Mucosa of stomach (tissue), 1 donor: ENCODE data around the gene CACNA1H.
A peak's percentile ranks its signal among the peaks of the same experiment; 100 is the strongest.

Experiments
- H3K27me3 ChIP-seq: one replicate; pipeline ENCODE4 v1.7.0; 2013; ENCODE audit warnings: mild to moderate bottlenecking, low read length; ENCODE audit not compliant: control insufficient read depth, insufficient read depth
- H3K36me3 ChIP-seq: one replicate; pipeline ENCODE4 v1.7.0; 2013; ENCODE audit warnings: low read length; ENCODE audit not compliant: control insufficient read depth, insufficient read depth
- H3K4me1 ChIP-seq: one replicate; pipeline ENCODE4 v1.7.0; 2013; ENCODE audit warnings: mild to moderate bottlenecking, low read length; ENCODE audit not compliant: control insufficient read depth, insufficient read depth
- H3K4me3 ChIP-seq: one replicate; pipeline ENCODE4 v1.7.0; 2013; ENCODE audit warnings: low read length
- H3K9ac ChIP-seq: one replicate; pipeline ENCODE4 v1.7.0; 2013; ENCODE audit warnings: mild to moderate bottlenecking, low read length, moderate library complexity
- H3K9me3 ChIP-seq: one replicate; pipeline ENCODE4 v1.7.0; 2013; ENCODE audit warnings: mild to moderate bottlenecking, low read length, moderate library complexity; ENCODE audit not compliant: control insufficient read depth
- donor health status: Pancreatic carcinoma.

CACNA1H gene

DNA sequence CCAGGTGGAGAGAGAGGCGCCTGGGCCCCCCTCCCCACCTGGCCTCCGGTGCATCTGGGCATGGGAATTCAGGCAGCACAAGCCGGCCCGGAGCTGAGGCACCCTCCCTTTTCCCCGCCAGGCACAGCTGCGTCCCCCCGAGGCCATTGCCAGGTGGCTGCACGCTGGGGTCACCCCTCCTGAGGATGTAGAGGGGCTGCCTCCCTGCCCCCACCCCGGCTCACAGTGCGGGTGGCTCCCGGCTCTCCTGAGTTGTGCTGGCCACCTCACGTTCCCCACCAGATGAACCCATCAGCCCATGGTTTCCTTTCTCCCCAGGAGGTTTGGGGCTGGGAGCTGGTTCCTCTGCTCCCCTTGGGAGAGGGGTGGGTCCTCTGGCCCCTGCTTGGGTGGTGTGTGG, 12.6 kb downstream of the CACNA1H start:
- Histone ChIP-seq H3K4me3 (no peak overlapping the region), H3K4me1 (peaks cover 7% of the 10 kb centered on the region), H3K9me3 (no peaks in the 10 kb centered on the region), H3K9ac (no peak overlapping the region), H3K36me3 (no peaks in the 10 kb centered on the region), H3K27me3 (no peaks in the 10 kb centered on the region)

DNA sequence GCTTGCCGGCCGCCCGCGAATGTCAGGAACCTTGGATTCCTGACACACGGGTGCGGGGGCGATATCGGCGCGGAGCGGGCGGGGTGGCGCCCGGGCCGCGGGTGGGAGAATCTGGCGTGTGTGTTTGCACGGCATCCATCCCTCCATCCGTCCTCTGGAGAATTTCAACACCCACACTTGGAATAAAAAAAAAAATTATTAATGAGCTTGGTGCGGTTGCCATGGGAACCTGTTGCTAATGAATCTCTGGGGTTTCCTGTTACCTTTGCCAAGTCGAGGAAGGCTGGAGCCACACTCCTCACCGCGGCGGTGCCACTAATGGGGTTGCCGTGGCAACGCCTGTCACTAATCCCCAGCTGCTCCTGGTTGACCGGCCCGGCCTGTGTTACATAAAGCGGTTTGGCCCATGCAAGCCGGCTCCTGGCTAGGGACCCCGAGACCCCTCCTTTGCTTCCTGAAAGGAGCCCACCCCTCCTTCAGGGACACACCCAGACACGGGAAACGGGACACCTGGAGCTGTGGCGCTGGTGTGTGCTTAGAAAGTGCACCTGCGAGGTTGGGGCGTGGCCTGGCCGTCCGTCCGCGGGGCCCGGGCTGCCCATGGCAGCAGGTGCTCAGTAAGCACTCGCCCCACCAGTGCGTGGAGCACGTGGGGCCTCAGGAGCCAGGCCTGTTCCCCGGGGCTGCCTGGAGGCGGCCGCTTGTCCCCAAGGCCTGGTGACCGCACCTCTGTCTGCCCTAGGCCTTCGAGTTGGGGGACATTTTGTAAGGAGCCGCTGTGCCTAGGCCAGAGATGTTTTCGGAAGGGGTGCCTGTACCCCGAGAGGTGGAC, 14.6 kb downstream of the CACNA1H start:
- H3K4me1 ChIP-seq = peaks cover 7% of the 10 kb centered on the region
- H3K4me3 ChIP-seq = no peak overlapping the region
- H3K27me3 ChIP-seq = no peaks in the 10 kb centered on the region
- no peaks in the 10 kb centered on the region for H3K9me3 ChIP-seq
- H3K36me3 ChIP-seq = no peaks in the 10 kb centered on the region
- peak overlapping the region; percentile 1 for H3K9ac ChIP-seq

DNA sequence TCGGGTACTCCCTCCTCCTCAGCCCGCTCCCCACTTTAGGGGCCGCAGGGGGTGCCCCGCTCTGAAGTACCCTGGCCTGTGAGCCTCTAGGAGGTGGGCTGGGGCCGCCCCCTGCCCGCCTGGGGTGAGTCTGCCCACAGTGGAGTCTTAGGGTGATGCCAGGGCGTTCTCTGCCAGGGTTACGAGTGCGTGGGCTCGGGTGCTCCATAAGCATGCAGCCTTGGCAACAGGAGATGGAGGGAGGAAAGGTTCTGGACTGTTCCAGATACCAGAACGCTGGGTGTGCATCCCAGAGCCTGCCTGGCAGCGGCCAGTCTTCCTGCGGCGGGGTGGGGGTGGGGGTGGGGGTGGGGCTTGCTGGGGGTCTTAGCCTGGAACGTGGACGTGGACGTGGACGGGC, 15.9 kb downstream of the CACNA1H start:
- H3K9ac ChIP-seq = no peak overlapping the region
- no peaks in the 10 kb centered on the region for H3K36me3 ChIP-seq
- H3K9me3 ChIP-seq = no peaks in the 10 kb centered on the region
- H3K4me3 ChIP-seq = no peak overlapping the region
- peaks cover 7% of the 10 kb centered on the region for H3K4me1 ChIP-seq
- H3K27me3 ChIP-seq = no peaks in the 10 kb centered on the region

DNA sequence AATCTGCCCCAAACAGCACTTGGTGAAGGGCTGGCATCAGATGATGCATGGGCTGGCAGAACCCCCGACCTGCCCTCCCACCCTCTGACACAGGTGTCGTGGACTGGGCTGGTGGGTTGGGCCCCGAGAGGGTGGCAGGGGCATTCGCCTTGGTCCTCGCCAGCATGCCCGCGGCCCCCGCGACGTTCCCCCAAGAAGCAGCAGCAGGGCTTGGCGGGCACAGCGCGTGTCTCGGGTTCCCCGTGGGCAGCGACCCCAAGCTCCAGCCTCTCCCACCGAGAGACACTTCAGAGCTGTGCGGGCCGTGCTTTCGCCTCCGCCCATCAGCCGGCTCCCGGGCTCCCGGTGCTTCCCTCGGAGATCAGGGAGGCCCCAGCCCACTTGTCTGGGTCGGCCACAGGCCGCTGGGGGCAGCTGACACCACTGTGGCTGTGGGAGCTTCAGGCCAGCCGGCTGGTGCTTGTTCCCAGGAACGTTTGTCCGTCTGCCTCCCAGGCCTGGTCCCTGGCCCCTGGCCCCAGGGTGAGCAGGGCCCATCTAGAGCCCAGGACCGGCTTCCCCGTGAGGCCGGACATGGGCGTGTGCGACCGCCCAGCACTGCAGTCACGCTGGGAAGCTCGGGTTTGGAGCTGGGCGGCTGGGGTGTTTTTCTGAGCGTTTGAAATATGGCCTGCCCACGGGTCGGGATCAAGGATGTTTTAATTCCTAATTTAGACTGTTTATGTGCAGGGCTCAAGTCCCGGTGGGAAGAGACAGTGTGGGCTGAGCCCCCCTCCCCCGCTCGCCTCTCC, 16.6 kb downstream of the CACNA1H start:
- Histone ChIP-seq H3K27me3 (no peaks in the 10 kb centered on the region), H3K9me3 (no peaks in the 10 kb centered on the region), H3K4me3 (no peak overlapping the region), H3K36me3 (no peaks in the 10 kb centered on the region), H3K4me1 (peaks cover 11% of the 10 kb centered on the region), H3K9ac (no peak overlapping the region)

DNA sequence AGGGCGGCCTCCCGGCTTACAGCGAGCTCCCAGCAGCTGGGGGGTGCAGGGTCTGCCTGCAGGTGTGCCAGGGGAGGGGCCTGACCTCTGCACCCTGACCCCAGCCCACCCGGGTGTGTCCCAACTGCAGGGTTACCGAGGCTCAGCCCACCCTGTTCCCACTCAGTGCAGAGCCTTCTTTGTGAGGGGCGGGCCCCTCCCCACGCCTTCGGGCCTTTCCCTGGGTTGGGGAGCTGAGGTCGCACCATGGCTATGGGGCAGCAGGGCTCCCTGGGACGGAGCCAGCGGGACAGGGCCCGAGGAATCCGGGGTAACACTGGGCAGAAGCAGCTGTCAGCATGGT, 17.1 kb downstream of the CACNA1H start:
- H3K27me3 ChIP-seq = no peaks in the 10 kb centered on the region
- no peaks in the 10 kb centered on the region for H3K9me3 ChIP-seq
- H3K36me3 ChIP-seq = no peaks in the 10 kb centered on the region
- H3K4me1 ChIP-seq = peaks cover 11% of the 10 kb centered on the region
- H3K9ac ChIP-seq = no peak overlapping the region
- no peak overlapping the region for H3K4me3 ChIP-seq

DNA sequence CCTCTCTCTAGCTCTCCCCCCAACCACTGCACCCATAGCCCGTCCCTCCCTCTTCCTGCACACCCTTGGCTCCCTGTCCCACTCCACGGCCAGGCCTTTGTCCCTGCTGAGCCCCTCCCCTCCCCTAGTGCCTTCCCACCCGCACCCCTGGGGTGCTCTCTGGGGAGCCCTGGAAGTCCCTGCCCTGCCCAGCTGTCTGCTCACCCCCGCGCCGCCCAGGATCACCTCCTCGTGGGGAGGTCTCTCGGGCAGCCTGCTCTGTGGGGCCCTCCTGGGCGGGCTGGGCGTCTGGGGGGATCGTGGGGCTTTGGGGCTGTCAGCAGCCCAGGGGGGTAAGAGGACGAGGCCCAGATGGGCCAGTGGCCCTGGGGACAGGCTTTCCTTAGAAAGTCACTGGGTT, 18.1 kb downstream of the CACNA1H start:
- no peak overlapping the region for H3K9ac ChIP-seq
- no peaks in the 10 kb centered on the region for H3K27me3 ChIP-seq
- peaks cover 11% of the 10 kb centered on the region for H3K4me1 ChIP-seq
- no peaks in the 10 kb centered on the region for H3K36me3 ChIP-seq
- no peaks in the 10 kb centered on the region for H3K9me3 ChIP-seq
- no peak overlapping the region for H3K4me3 ChIP-seq

DNA sequence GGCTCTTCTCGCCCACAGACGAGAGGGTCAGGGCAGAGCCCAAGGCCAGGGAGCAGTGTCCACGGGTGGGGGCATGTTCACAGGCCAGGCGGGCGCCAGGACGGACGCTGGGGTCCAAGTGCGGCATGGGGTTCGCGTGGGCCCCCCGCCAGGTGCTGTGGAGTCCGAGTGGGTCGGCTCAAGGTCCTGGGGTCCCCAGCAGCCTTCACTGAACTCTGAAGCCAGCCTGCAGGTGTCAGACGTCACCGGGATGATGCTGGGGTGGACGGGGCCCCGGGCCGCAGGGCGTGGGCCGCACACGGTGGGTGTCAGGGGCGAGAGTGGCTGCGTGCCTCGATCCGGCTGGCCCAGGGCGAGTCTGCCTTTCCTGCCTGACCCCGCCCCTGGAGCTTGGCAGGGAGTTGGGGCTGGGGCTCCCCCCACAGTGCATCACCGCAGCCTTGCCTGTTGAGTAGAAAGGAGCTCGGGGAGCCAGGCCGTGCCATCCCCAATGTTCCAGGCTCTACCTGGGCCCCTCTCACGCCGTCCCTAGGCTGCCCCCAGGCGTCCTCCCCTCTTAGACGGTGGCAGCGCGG, 19.0 kb downstream of the CACNA1H start:
- no peak overlapping the region for H3K4me3 ChIP-seq
- peaks cover 11% of the 10 kb centered on the region for H3K4me1 ChIP-seq

DNA sequence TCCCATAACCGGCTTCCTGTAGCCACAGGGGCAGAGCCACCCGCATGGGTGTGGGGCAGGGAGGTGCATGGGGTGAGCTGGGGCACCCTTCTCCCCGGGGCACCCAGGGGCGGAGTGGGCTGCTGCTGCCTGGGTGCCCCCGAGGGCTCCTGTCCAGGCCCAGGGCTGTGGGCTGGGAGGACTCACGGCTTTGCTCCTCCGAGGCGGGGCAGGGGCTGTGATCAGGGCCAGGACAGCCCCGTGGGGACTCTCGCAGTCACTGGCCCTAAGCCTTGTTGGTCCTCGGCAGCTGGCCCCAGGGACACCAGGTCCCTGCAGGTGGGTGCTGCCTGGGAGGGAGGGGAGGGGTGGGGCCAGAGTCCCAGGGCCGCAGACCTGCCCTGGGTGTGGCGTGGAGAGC, 19.7 kb downstream of the CACNA1H start:
- H3K4me1 ChIP-seq = peaks cover 9% of the 10 kb centered on the region
- no peak overlapping the region for H3K4me3 ChIP-seq
- H3K36me3 ChIP-seq = no peaks in the 10 kb centered on the region
- H3K9ac ChIP-seq = no peak overlapping the region
- no peaks in the 10 kb centered on the region for H3K9me3 ChIP-seq
- no peaks in the 10 kb centered on the region for H3K27me3 ChIP-seq

More for the DNA sequence above, 19.0 kb downstream of the CACNA1H start:
- Histone ChIP-seq H3K9ac (no peak overlapping the region), H3K27me3 (no peaks in the 10 kb centered on the region), H3K9me3 (no peaks in the 10 kb centered on the region), H3K36me3 (no peaks in the 10 kb centered on the region)

DNA sequence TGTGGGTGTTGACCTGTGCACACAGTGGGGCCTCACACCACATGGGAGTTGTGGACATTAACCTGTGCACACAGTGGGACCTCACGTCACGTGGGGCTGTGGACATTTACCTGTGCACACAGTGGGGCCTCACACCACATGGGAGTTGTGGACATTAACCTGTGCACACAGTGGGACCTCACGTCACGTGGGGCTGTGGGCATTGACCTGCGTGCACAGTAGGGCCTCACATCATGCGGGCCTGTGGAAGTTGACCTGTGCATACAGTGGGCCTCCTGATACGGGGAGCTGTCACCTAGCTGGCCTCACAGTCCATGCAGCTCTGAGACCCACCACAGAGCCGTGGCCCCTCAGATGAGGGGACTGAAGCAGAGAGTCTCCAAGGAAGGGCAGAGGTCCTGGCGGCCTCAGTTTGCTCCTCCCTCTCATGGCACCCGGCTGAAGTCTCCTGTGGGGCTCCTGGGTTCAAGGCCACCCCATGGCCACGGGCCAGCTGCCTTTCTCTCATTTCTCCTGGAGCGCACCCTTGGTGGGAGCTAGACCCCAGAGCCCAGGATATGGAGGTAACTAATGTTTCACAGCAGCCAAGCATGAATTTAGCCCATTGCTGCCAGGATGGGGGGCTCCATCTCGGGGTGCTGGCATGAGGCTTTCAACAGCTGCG, 21.0 kb downstream of the CACNA1H start:
- Histone ChIP-seq H3K36me3 (no peaks in the 10 kb centered on the region), H3K4me1 (peaks cover 4% of the 10 kb centered on the region), H3K27me3 (no peaks in the 10 kb centered on the region), H3K9ac (no peak overlapping the region), H3K4me3 (no peak overlapping the region), H3K9me3 (no peaks in the 10 kb centered on the region)

DNA sequence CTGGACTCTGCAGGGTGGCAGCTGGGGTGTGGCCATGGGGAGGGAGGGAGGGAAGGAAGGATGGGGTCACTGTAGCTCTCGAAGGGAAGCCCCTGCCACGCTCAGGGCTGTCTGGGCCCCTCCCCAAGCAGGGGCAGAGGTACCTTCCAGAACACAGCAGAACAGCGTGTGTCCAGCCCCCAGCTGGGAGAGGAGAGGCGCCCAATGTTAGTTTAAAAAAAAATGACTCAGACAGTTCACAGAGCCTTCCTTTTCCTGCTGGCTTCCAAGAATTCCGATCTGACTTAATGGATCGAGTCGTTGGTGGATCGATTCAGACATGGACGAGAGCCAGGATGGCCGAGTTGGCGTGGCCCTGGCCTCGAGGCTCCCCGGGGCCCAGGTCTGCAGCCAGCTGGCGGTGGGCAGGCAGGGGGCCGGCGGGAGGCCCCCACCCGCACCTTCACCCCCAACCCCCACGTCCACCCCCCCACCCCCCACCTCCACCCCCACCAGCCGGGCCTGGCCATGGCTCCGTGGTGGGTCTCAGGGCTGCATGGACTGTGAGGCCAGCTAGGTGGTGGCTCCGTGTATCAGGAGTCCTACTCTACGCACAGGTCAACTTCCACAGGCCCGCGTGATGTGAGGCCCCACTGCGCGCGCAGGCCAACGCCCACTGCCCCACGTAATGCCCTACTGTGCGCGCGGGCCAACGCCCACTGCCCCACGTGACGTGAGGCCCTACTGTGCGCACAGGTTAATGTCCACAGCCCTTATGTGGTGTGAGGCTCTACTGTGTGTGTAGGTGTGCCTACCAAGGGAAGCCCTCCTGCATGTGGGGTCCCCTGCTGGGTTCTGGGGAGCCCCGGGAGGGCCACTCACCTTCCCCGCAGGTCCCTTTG, 21.8 kb downstream of the CACNA1H start:
- Histone ChIP-seq H3K4me3 (no peak overlapping the region), H3K9ac (no peak overlapping the region), H3K36me3 (no peaks in the 10 kb centered on the region), H3K4me1 (peaks cover 4% of the 10 kb centered on the region), H3K27me3 (no peaks in the 10 kb centered on the region), H3K9me3 (no peaks in the 10 kb centered on the region)

DNA sequence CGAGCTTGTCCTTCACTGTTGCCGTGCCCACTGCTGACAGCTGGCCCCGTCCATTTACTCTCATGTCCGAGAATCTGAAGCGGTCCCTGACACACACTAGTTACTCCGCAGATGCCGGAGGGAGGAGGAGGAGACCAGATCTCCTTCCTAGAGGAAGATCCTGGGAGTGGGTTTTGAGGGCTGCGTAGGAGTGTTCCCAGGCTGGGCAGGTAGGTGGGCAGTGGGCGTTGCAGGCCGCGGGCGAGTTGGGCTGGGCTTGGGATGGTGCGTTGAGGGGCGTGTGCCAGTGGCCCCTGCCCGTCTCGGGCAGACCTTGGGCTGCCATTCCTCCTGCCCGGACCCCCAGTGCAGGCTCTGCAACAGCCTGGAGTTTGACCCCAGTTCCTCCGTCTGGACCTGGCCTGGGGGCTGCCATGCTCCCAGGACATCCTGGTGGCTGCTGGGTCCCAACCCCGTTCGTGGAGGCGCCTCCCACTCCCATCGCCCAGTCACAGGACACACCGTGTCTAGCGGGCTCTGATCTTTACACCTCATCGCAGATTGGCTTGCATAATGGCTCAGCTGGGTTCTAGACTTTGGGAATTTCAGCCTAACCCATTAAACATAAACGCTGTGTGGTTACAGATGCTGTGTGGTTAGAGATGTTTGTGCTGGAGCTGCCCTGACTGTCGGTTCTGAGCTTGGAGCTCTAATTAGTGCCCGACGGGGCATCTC, 22.8 kb downstream of the CACNA1H start:
- Histone ChIP-seq H3K4me3 (no peak overlapping the region), H3K4me1 (peaks cover 7% of the 10 kb centered on the region), H3K9ac (no peak overlapping the region), H3K9me3 (no peaks in the 10 kb centered on the region), H3K27me3 (no peaks in the 10 kb centered on the region), H3K36me3 (no peaks in the 10 kb centered on the region)
